CD4-positive, alpha-beta memory T cell (primary cell): Measurements from ENCODE around the gene STAT5A. TPM values are rescaled to one million over a fixed set of nuclear protein-coding genes. Genes with fewer than 3 reads are reported as not detected.

Experiments used
- CTCF ChIA-PET: fragments of 350-600 bp; sonication (Branson Sonifier 250); formaldehyde crosslinking; loops from one replicate; lab custom pipeline; 2021; ENCODE audit warnings: inconsistent platforms; ENCODE audit not compliant: partially characterized antibody; lab: Charles Lee
- POLR2A ChIA-PET: fragments of 350-600 bp; sonication (Branson Sonifier 250); formaldehyde crosslinking; loops from one replicate; lab custom pipeline; 2021; ENCODE audit not compliant: partially characterized antibody; lab: Charles Lee
- DNase-seq, 5 donors: peaks; one replicate each; pipeline versions ENCODE4 v3.0.0 to v3.0.0-alpha.2; 2020 to 2022; ENCODE audit warnings: mixed read lengths in 1 of 5
- H3K27ac ChIP-seq: one replicate; pipeline ENCODE4 v1.7.0; 2013; ENCODE audit warnings: low read depth, low read length
- H3K27me3 ChIP-seq: 2 replicates; pipeline ENCODE4 v1.7.0; 2013; ENCODE audit warnings: mild to moderate bottlenecking, low read length, moderate library complexity; ENCODE audit not compliant: insufficient read depth
- H3K36me3 ChIP-seq: 2 replicates; pipeline ENCODE4 v1.7.0; 2013; ENCODE audit warnings: mild to moderate bottlenecking, low read length, moderate library complexity; ENCODE audit not compliant: insufficient read depth
- H3K4me1 ChIP-seq: 2 replicates; pipeline ENCODE4 v1.7.0; 2013; ENCODE audit warnings: mild to moderate bottlenecking, low read length, moderate library complexity; ENCODE audit not compliant: insufficient read depth
- H3K4me3 ChIP-seq, 2 donors: one replicate each; pipeline ENCODE4 v1.7.0; 2013; ENCODE audit warnings: low read length in 2 of 2, mild to moderate bottlenecking in 1 of 2
- H3K9me3 ChIP-seq, 2 donors: one replicate each; pipeline ENCODE4 v1.7.0; 2013; ENCODE audit warnings: low read length in 2 of 2, control low read depth in 1 of 2; ENCODE audit not compliant: control insufficient read depth in 1 of 2
- H3K27ac Mint-ChIP-seq, 7 donors: one replicate each; pipeline ENCODE4 v1.8.0; 2020 to 2021; ENCODE audit warnings: mixed read lengths in 7 of 7, mild to moderate bottlenecking in 6 of 7, inconsistent platforms in 3 of 7, moderate library complexity in 3 of 7
- H3K27me3 Mint-ChIP-seq, 2 donors: one replicate each; pipeline ENCODE4 v1.8.0; 2020 to 2021; ENCODE audit warnings: mixed read lengths in 2 of 2
- H3K36me3 Mint-ChIP-seq, 2 donors: one replicate each; pipeline ENCODE4 v1.8.0; 2020 to 2021; ENCODE audit warnings: mixed read lengths in 2 of 2, inconsistent platforms in 1 of 2, mild to moderate bottlenecking in 1 of 2
- H3K4me1 Mint-ChIP-seq, 4 donors: one replicate each; pipeline ENCODE4 v1.8.0; 2020 to 2021; ENCODE audit warnings: mixed read lengths in 4 of 4, mild to moderate bottlenecking in 1 of 4
- H3K4me3 Mint-ChIP-seq, 8 donors: one replicate each; pipeline ENCODE4 v1.8.0; 2020 to 2021; ENCODE audit warnings: mixed read lengths in 8 of 8, mild to moderate bottlenecking in 7 of 8, moderate library complexity in 6 of 8, inconsistent platforms in 3 of 8
- H3K9me3 Mint-ChIP-seq, 8 donors: one replicate each; pipeline ENCODE4 v1.8.0; 2020 to 2021; ENCODE audit warnings: mixed read lengths in 8 of 8, mild to moderate bottlenecking in 5 of 8, inconsistent platforms in 3 of 8, moderate library complexity in 1 of 8
- intact Hi-C: fragments of 100-400 bp; cut with micrococcal nuclease; formaldehyde crosslinking; loops from one replicate; pipeline ENCODE4 v1.15.1; 2023
- polyA plus RNA-seq, 2 donors: library from polyadenylated mRNA; unstranded; fragments of 300-500 nt; fragmentation: Illumina TruSeq; gene quantifications; one replicate each; pipeline ENCODE4 v1.2.3, GENCODE V29; 2021
- total RNA-seq, 2 experiments: library from RNA; stranded (reverse); gene quantifications; one replicate each; pipeline ENCODE4 v1.2.3, GENCODE V29; 2021

STAT5A gene
- total and polyA plus RNA-seq, 4 experiments from 2014 or later: 66.7 to 133 (median 112) TPM

GRCh38 chr17:42286411-42287221 is 1.7 kb upstream of the STAT5A start:
- ChIA-PET POLR2A (interaction anchor here (0.6 to 11.0 kb wide), 9 partner anchors 12 to 271 kb away, joined by 3 to 255 read pairs (median 29); partner anchors contain the start of genes GHDC, HCRT, STAT3 and STAT5B), CTCF (interaction anchor here (0.8 to 9.5 kb wide), 5 partner anchors 12 to 124 kb away, joined by 3 to 68 read pairs (median 5); no protein-coding TSS in a partner anchor)
- H3K27me3 ChIP-seq: no peaks in the 10 kb centered on the region
- no peak for DNase-seq
- peaks cover under 1 to 30% of the 10 kb centered on the region in 2 donors for H3K36me3 Mint-ChIP-seq
- peaks cover 35 to 58% (median 46%) of the 10 kb centered on the region in 4 donors for H3K4me1 Mint-ChIP-seq
- peak overlapping the region; percentile 90 to 97 (median 94) for H3K4me3 Mint-ChIP-seq
- peaks cover 48% of the 10 kb centered on the region for H3K4me1 ChIP-seq
- peak overlapping the region; percentile 87 for H3K27ac ChIP-seq
- no peaks in the 10 kb centered on the region for H3K27me3 Mint-ChIP-seq
- peaks cover 4% of the 10 kb centered on the region for H3K36me3 ChIP-seq
- intact Hi-C loops: no loop called here
- H3K9me3 Mint-ChIP-seq: no peaks in the 10 kb centered on the region
- H3K4me3 ChIP-seq: peak overlapping the region; percentile 86 to 88
- H3K27ac Mint-ChIP-seq: peak overlapping the region; percentile 92 to 99 (median 97)
- H3K9me3 ChIP-seq: no peaks in the 10 kb centered on the region

- peaks cover 4 to 36% of the 10 kb centered on the region in 2 donors for H3K36me3 Mint-ChIP-seq
- ChIA-PET CTCF (interaction anchor here (0.9 to 9.5 kb wide), 7 partner anchors 12 to 125 kb away, joined by 3 to 68 read pairs (median 5); partner anchors contain the start of gene STAT3), POLR2A (interaction anchor here (0.6 to 11.0 kb wide), 20 partner anchors 12 to 1073 kb away, joined by 3 to 255 read pairs (median 9); partner anchors contain the start of genes CNP, DNAJC7, GHDC and HCRT)
- Histone ChIP-seq H3K4me1 (peaks cover 48% of the 10 kb centered on the region), H3K4me3 (peak overlapping the region; percentile 86 to 88), H3K27ac (peak overlapping the region; percentile 87), H3K27me3 (no peaks in the 10 kb centered on the region), H3K36me3 (peaks cover 4% of the 10 kb centered on the region), H3K9me3 (no peaks in the 10 kb centered on the region)
- peak overlapping the region; percentile 90 to 97 (median 94) for H3K4me3 Mint-ChIP-seq
- peak overlapping the region; percentile 92 to 99 (median 97) for H3K27ac Mint-ChIP-seq
- H3K27me3 Mint-ChIP-seq: no peaks in the 10 kb centered on the region
- H3K9me3 Mint-ChIP-seq: no peaks in the 10 kb centered on the region
- H3K4me1 Mint-ChIP-seq: peaks cover 39 to 62% (median 50%) of the 10 kb centered on the region in 4 donors
- intact Hi-C loops: no loop called here
- peak; percentile 35 to 78 (median 38) for DNase-seq
These were observed 857 bp upstream of the STAT5A start for GRCh38 chr17:42287305-42287976.

- Mint-ChIP-seq H3K4me3 (peak overlapping the region; percentile 88 to 93 (median 90)), H3K27ac (peak overlapping the region; percentile 84 to 97 (median 93)), H3K4me1 (peaks cover 38 to 67% (median 48%) of the 10 kb centered on the region in 4 donors), H3K27me3 (no peaks in the 10 kb centered on the region), H3K9me3 (no peaks in the 10 kb centered on the region), H3K36me3 (peaks cover 9 to 46% of the 10 kb centered on the region in 2 donors)
- Histone ChIP-seq H3K27me3 (no peaks in the 10 kb centered on the region), H3K9me3 (no peaks in the 10 kb centered on the region), H3K4me3 (peak overlapping the region; percentile 81 to 86), H3K27ac (peak overlapping the region; percentile 87), H3K4me1 (peaks cover 48% of the 10 kb centered on the region), H3K36me3 (peaks cover 9% of the 10 kb centered on the region)
- DNase-seq: peak; percentile 56 to 80 (median 66)
- ChIA-PET POLR2A (interaction anchor here (0.9 to 11.0 kb wide), 26 partner anchors 8 to 1072 kb away, joined by 3 to 255 read pairs (median 6); partner anchors contain the start of genes CNP, GHDC, HCRT and STAT3), CTCF (interaction anchor here (0.7 to 9.5 kb wide), 9 partner anchors 9 to 99 kb away, joined by 3 to 68 read pairs (median 4); partner anchors contain the start of genes STAT3 and STAT5B)
- intact Hi-C loops: loop anchor here (1.0 to 2.0 kb wide), 3 partner anchors 14 to 104 kb away; partner anchors contain the start of gene HCRT
These were observed 709 bp downstream of the STAT5A start for GRCh38 chr17:42288803-42289610.

GRCh38 chr17:42289611-42290181 is 1.4 kb downstream of the STAT5A start:
- intact Hi-C loops: loop anchor here (1.0 to 2.0 kb wide), 2 partner anchors 67 to 105 kb away; partner anchors contain the start of gene HCRT
- DNase-seq: peak in 3 of 5 donors; percentile 39 to 66 (median 43)
- Mint-ChIP-seq H3K4me3 (peak overlapping the region; percentile 88 to 93 (median 90)), H3K36me3 (peaks cover 12 to 51% of the 10 kb centered on the region in 2 donors), H3K9me3 (no peaks in the 10 kb centered on the region), H3K27me3 (no peaks in the 10 kb centered on the region), H3K27ac (peak overlapping the region; percentile 84 to 97 (median 93)), H3K4me1 (peaks cover 40 to 65% (median 48%) of the 10 kb centered on the region in 4 donors)
- ChIA-PET POLR2A (interaction anchor here (0.9 to 11.0 kb wide), 20 partner anchors 8 to 1071 kb away, joined by 3 to 255 read pairs (median 9); partner anchors contain the start of genes GHDC, HCRT, STAT3 and STAT5B), CTCF (interaction anchor here (0.7 to 9.5 kb wide), 6 partner anchors 14 to 66 kb away, joined by 3 to 68 read pairs (median 4); partner anchors contain the start of gene STAT5B)
- H3K36me3 ChIP-seq: peaks cover 15% of the 10 kb centered on the region
- H3K9me3 ChIP-seq: no peaks in the 10 kb centered on the region
- peaks cover 48% of the 10 kb centered on the region for H3K4me1 ChIP-seq
- peak overlapping the region; percentile 87 for H3K27ac ChIP-seq
- no peaks in the 10 kb centered on the region for H3K27me3 ChIP-seq
- peak overlapping the region; percentile 81 to 86 for H3K4me3 ChIP-seq

- POLR2A ChIA-PET: interaction anchor here (0.6 to 11.0 kb wide), 5 partner anchors 16 to 207 kb away, joined by 3 to 255 read pairs (median 27); partner anchors contain the start of genes STAT3 and STAT5B
- DNase-seq: no peak
- Mint-ChIP-seq H3K36me3 (peaks cover 19 to 60% of the 10 kb centered on the region in 2 donors), H3K4me3 (peak overlapping the region; percentile 22 to 91 (median 89)), H3K4me1 (peaks cover 43 to 61% (median 52%) of the 10 kb centered on the region in 4 donors), H3K27me3 (no peaks in the 10 kb centered on the region), H3K9me3 (no peaks in the 10 kb centered on the region), H3K27ac (peak overlapping the region; percentile 84 to 97 (median 93))
- Histone ChIP-seq H3K4me1 (peaks cover 45% of the 10 kb centered on the region), H3K36me3 (peaks cover 24% of the 10 kb centered on the region), H3K27ac (peak overlapping the region; percentile 87), H3K27me3 (no peaks in the 10 kb centered on the region), H3K4me3 (no peak overlapping the region), H3K9me3 (no peaks in the 10 kb centered on the region)
- CTCF ChIA-PET: interaction anchor here (4.2 to 9.5 kb wide), 2 partner anchors 22 to 67 kb away, joined by 21 to 68 read pairs; no protein-coding TSS in a partner anchor
- intact Hi-C loops: loop anchor here (1.0 kb wide), 1 partner anchor 68 kb away; no protein-coding TSS in a partner anchor
These were observed 2.3 kb downstream of the STAT5A start for GRCh38 chr17:42290577-42290976.
